Measurements from ENCODE around the gene TENM4.
"Not testable (repeated sequence)": the region's sequence is repeated elsewhere in the genome, so short reads cannot be mapped to it uniquely, and the experiment has no call there.

TENM4 gene

GRCh38 chr11:78856211-78856610 lies 584.6 kb downstream of the TENM4 start:
- no peak for DNase-seq

GRCh38 chr11:78855116-78855515 lies 585.7 kb downstream of the TENM4 start:
- DNase-seq, result no peak

GRCh38 chr11:78853521-78853920 lies 587.3 kb downstream of the TENM4 start:
- no peak for DNase-seq

GRCh38 chr11:78851878-78852586 lies 588.8 kb downstream of the TENM4 start:
- peak in 1 of 2 donors; percentile 53 for DNase-seq

- no peak for DNase-seq
These were observed 590.8 kb downstream of the TENM4 start for GRCh38 chr11:78850078-78850477.

- DNase-seq, result no peak
These were observed 594.6 kb downstream of the TENM4 start for GRCh38 chr11:78846269-78846668.

- DNase-seq, result no peak
These were observed 595.3 kb downstream of the TENM4 start for GRCh38 chr11:78845496-78845895.

- DNase-seq, result no peak
These were observed 599.3 kb downstream of the TENM4 start for GRCh38 chr11:78841456-78842060.

- DNase-seq, result no peak
These were observed 600.2 kb downstream of the TENM4 start for GRCh38 chr11:78840623-78841022.

GRCh38 chr11:78840200-78840599 lies 600.6 kb downstream of the TENM4 start:
- DNase-seq, result no peak

GRCh38 chr11:78838417-78838816 lies 602.4 kb downstream of the TENM4 start:
- DNase-seq, result no peak

- no peak for DNase-seq
These were observed 605.2 kb downstream of the TENM4 start for GRCh38 chr11:78835646-78836045.

GRCh38 chr11:78834886-78835285 lies 605.9 kb downstream of the TENM4 start:
- no peak for DNase-seq

- no peak for DNase-seq
These were observed 607.6 kb downstream of the TENM4 start for GRCh38 chr11:78833237-78833636.

GRCh38 chr11:78832226-78832947 lies 608.4 kb downstream of the TENM4 start:
- DNase-seq, result no peak

GRCh38 chr11:78831571-78831970 lies 609.3 kb downstream of the TENM4 start:
- DNase-seq, result no peak

- no peak for DNase-seq
These were observed 610.5 kb downstream of the TENM4 start for GRCh38 chr11:78830277-78830819.

GRCh38 chr11:78829146-78829545 lies 611.7 kb downstream of the TENM4 start:
- DNase-seq, result no peak

GRCh38 chr11:78828676-78829075 lies 612.2 kb downstream of the TENM4 start:
- peak in 1 of 2 donors; percentile 12 for DNase-seq

GRCh38 chr11:78827291-78827690 lies 613.5 kb downstream of the TENM4 start:
- DNase-seq, result not testable (repeated sequence)

- no peak for DNase-seq
These were observed 615.2 kb downstream of the TENM4 start for GRCh38 chr11:78825591-78826020.

GRCh38 chr11:78823588-78823987 lies 617.2 kb downstream of the TENM4 start:
- DNase-seq, result no peak

- no peak for DNase-seq
These were observed 617.9 kb downstream of the TENM4 start for GRCh38 chr11:78822931-78823423.
